H7 (cell line): ENCODE data around the gene PDIA6. TPM values are rescaled to one million over a fixed set of nuclear protein-coding genes. Genes with fewer than 3 reads are reported as not detected.
A peak's percentile ranks its signal among the peaks of the same experiment; 100 is the strongest.

Experiments used
- DNase-seq: peaks from one replicate; pipeline ENCODE4 v3.0.0; 2012
- H3K27me3 ChIP-seq: 2 replicates; pipeline ENCODE4 v1.6.0; 2011; ENCODE audit warnings: mild to moderate bottlenecking, low read length; ENCODE audit not compliant: control insufficient read depth, insufficient read depth
- H3K36me3 ChIP-seq: replicated peaks from 2 replicates; pipeline ENCODE4 v1.5.1; 2011; ENCODE audit warnings: low read length; ENCODE audit not compliant: control insufficient read depth, insufficient read depth
- H3K4me3 ChIP-seq: 2 replicates; pipeline ENCODE4 v1.5.1; 2011; ENCODE audit warnings: low read depth, mild to moderate bottlenecking, control low read depth, low read length, moderate library complexity; ENCODE audit not compliant: insufficient read depth
- total RNA-seq: library from RNA; depleted of rRNA; stranded (reverse); fragments of >200 nt; shearing (Covaris generic); gene quantifications from 2 replicates; pipeline ENCODE4 v1.2.3, GENCODE V29; 2014; rRNA removed

Gene PDIA6
- total RNA-seq, result 330 and 354 TPM in 2 replicates

GRCh38 chr2:10812362-10813162 is at the start of gene PDIA6:
Gene PDIA6, minus strand, starts transcription at chr2:10812785. Its CDS starts 89 bp downstream, at chr2:10812696.
- H3K27me3 ChIP-seq, result no peaks in the 10 kb centered on the region
- no peaks in the 10 kb centered on the region; the same call in 1 of the 2 replicates for H3K36me3 ChIP-seq
- peak within 1 kb of the TSS; percentile 86 for H3K4me3 ChIP-seq
- peak; percentile 99 for DNase-seq

DNA sequence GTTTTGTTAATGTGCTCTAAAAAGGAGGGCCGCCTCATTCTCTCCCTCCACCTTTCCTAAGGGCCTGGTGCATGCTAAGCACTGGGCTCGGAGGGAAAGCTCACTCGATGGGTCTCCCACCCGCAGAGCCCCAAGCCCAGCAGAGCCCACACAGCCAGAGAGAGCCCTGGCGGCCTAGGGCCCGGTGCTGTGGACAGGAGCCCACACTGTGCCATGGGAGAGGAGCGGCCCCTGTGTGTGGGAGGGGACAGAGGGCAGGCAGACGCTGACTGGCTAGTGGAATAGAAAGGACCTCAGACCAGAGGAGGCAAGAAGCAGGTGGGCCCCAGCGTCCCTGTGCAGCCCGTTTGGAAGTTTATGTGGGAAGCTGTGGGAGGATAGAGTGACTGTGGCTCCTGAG is 49.7 kb upstream of the PDIA6 start:
- H3K36me3 ChIP-seq, result no peaks in the 10 kb centered on the region
- H3K27me3 ChIP-seq, result no peaks in the 10 kb centered on the region
- no peak for DNase-seq
- no peak overlapping the region for H3K4me3 ChIP-seq

- DNase-seq, result no peak
- H3K36me3 ChIP-seq, result no peaks in the 10 kb centered on the region
- H3K27me3 ChIP-seq, result no peaks in the 10 kb centered on the region
- H3K4me3 ChIP-seq, result no peak overlapping the region
Measured at GRCh38 chr2:10861765-10862164, 49.2 kb upstream of the PDIA6 start.

DNA sequence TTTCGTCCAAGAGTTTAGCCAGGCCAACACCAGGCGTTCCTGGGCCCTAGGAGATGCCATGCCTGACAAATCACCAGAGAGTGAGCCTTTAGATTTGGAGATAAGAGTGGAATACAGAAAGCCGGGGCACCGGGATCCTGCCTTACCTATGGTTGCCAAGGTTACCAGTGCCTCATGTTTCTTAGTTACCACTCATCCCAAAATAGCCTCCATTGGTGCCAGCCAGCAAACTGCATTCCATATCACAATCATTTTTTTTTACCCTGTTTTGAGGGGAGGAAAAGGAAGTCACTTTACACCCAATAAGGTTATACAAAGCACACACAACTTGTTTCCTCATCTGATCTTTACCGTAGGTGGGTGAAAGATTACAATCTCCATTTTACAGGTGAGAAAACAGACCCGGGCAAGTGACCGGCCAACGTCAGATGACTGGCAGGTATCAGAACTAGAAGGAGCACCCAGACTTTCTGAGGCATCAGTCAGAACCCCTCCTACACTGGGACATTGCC is 48.3 kb upstream of the PDIA6 start:
- no peak for DNase-seq
- Histone ChIP-seq H3K36me3 (no peaks in the 10 kb centered on the region), H3K4me3 (no peak overlapping the region), H3K27me3 (no peaks in the 10 kb centered on the region)

- Histone ChIP-seq H3K36me3 (no peaks in the 10 kb centered on the region), H3K27me3 (no peaks in the 10 kb centered on the region), H3K4me3 (no peak overlapping the region)
- no peak for DNase-seq
Measured at GRCh38 chr2:10860081-10860813, 47.7 kb upstream of the PDIA6 start.

- no peaks in the 10 kb centered on the region for H3K36me3 ChIP-seq
- no peak overlapping the region for H3K4me3 ChIP-seq
- H3K27me3 ChIP-seq, result no peaks in the 10 kb centered on the region
- DNase-seq, result no peak
Measured at GRCh38 chr2:10859278-10859677, 46.7 kb upstream of the PDIA6 start.

DNA sequence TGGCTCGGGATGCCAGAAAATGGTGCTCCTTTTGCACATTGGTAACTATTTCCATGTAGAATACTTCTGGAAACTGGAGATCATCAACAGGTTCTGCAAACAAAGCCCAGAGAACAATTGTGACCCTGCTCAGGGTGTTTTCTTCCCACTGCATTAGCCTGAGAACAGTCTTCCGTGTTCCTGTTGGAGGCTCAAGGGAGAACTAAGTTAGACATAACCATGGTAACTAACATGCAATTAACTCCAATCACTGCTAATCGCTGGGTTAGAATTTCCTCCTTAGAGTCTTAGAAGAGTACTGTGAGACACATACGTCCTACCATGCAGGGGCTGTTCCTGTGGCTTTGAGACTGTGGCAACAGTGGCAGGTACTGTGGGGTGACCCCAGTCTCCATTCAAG is 36.0 kb upstream of the PDIA6 start:
- no peak for DNase-seq
- no peaks in the 10 kb centered on the region for H3K36me3 ChIP-seq
- no peaks in the 10 kb centered on the region for H3K27me3 ChIP-seq
- H3K4me3 ChIP-seq, result no peak overlapping the region

- H3K27me3 ChIP-seq, result no peaks in the 10 kb centered on the region
- DNase-seq, result no peak
- H3K36me3 ChIP-seq, result no peaks in the 10 kb centered on the region
- no peak overlapping the region for H3K4me3 ChIP-seq
Measured at GRCh38 chr2:10847008-10847407, 34.4 kb upstream of the PDIA6 start.

DNA sequence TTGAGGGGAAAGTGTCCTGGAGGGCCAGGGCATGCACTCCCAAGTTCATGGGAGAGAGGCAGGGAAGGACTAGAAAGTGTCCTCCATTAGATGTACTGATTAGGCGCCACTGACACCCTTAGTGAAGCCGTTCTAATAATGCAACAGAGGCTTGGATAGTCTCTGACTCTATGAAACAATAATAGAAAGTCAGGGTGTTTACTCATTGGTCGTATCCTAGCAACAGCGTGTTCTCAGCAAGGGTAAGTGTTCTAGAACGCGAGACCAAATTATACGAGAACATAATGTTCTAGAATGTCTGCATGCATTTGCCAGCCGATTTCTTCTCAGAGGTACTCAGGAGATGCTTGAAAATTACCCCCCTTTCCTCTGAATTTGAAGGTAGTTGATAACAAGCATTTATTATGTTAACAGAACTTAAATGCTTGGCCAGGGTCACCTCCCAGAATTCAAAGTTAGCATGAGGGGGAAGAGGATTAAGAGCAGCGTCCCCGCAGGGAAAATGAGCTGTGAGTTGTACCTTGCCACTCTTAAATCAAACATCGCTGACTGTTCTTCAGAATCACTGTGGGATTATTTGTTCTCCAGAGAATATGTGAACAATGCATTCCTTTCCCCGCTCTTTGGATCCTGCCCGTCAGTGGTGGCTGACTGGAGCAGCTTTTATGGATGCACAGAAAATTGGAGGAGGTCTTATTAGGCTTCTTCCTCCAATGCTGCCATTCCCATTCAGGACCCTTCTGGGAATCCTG is 33.7 kb upstream of the PDIA6 start:
- no peak for DNase-seq
- no peak overlapping the region for H3K4me3 ChIP-seq
- no peaks in the 10 kb centered on the region for H3K36me3 ChIP-seq
- no peaks in the 10 kb centered on the region for H3K27me3 ChIP-seq

GRCh38 chr2:10845640-10846039 is 33.1 kb upstream of the PDIA6 start:
- Histone ChIP-seq H3K27me3 (no peaks in the 10 kb centered on the region), H3K36me3 (no peaks in the 10 kb centered on the region), H3K4me3 (no peak overlapping the region)
- no peak for DNase-seq

- Histone ChIP-seq H3K36me3 (no peaks in the 10 kb centered on the region), H3K27me3 (no peaks in the 10 kb centered on the region), H3K4me3 (no peak overlapping the region)
- DNase-seq, result peak; percentile 90
Measured at GRCh38 chr2:10844097-10844496, 31.5 kb upstream of the PDIA6 start.

DNA sequence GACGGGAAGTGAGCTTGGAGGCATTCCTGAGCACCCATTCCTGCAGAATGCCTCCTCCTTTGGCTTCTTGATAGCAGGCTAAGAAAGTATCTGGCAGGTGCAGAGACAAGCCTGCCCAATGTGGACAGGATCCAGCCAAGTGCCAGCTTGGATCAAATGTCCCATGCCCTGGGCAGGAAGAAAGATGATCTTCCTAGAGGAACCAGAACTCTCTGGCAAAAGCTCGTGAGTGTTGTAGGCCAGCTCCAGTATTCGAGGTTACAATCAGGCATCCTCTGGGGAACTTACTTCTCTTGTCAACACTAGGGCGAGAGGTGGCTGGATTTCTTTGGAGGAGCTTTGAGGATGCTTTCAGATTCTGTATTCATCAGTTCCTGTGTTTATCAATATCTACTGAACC is 29.9 kb upstream of the PDIA6 start:
- no peak for DNase-seq
- H3K36me3 ChIP-seq, result no peaks in the 10 kb centered on the region
- H3K4me3 ChIP-seq, result no peak overlapping the region
- no peaks in the 10 kb centered on the region for H3K27me3 ChIP-seq

- no peak for DNase-seq
- no peaks in the 10 kb centered on the region for H3K36me3 ChIP-seq
- H3K27me3 ChIP-seq, result no peaks in the 10 kb centered on the region
- no peak overlapping the region for H3K4me3 ChIP-seq
Measured at GRCh38 chr2:10841547-10842219, 29.1 kb upstream of the PDIA6 start.

DNA sequence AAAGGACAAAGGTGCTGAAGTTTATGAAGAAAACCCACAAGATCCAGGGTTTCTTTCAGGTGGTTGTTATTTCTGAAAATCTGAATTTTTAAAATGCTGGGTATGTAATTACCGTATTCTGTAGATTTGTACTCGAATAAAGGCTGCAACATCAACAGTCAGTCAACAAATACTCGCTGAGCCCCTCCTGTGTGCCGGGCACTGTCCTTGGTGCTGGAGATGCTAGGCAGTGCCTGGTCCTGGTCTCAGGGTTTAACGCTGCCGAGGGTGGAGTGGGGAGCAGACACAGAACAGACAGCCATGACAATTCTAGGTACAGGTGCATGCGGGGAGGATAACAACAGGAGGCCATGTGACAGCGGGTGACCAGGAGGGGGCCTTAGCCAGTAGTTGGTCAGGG is 27.2 kb upstream of the PDIA6 start:
- H3K36me3 ChIP-seq, result no peaks in the 10 kb centered on the region
- H3K4me3 ChIP-seq, result no peak overlapping the region
- no peaks in the 10 kb centered on the region for H3K27me3 ChIP-seq
- peak; percentile 68 for DNase-seq
